HFF-Myc (cell line): ENCODE measurements around the gene CHST12.

ENCODE experiments used
- DNase-seq: peaks from one replicate; pipeline ENCODE4 v3.0.0-alpha.2; 2011; ENCODE audit warnings: low read depth; ENCODE audit errors: extremely low read depth
- H3K4me3 ChIP-seq: replicated peaks from 2 replicates; pipeline ENCODE4 v1.5.1; 2011; ENCODE audit warnings: low read depth, mild to moderate bottlenecking, control low read depth, low read length
- CTCF ChIP-seq: IDR thresholded peaks from 2 replicates; pipeline ENCODE4 v1.5.1; 2012; ENCODE audit warnings: mild to moderate bottlenecking, low read depth, low read length, control low read depth; ENCODE audit errors: missing control alignments

Gene CHST12

GRCh38 chr7:2421943-2422310, 18.5 kb downstream of the CHST12 start:
- H3K4me3 ChIP-seq = no peak overlapping the region
- no peak for TF ChIP-seq CTCF
- DNase-seq = no peak

GRCh38 chr7:2425749-2426148, 22.3 kb downstream of the CHST12 start:
- no peak for TF ChIP-seq CTCF
- no peak for DNase-seq
- H3K4me3 ChIP-seq = no peak overlapping the region

- no peak overlapping the region for H3K4me3 ChIP-seq
- no peak for DNase-seq
- TF ChIP-seq CTCF = peak; percentile 59
Observed at GRCh38 chr7:2431260-2431867, 28.0 kb downstream of the CHST12 start.

GRCh38 chr7:2432910-2433712, 29.7 kb downstream of the CHST12 start:
- DNase-seq = no peak
- no peak for TF ChIP-seq CTCF
- H3K4me3 ChIP-seq = no peak overlapping the region

GRCh38 chr7:2433713-2434550, 30.5 kb downstream of the CHST12 start:
- no peak for DNase-seq
- no peak overlapping the region for H3K4me3 ChIP-seq
- no peak for TF ChIP-seq CTCF

GRCh38 chr7:2435146-2435545, 31.7 kb downstream of the CHST12 start:
- TF ChIP-seq CTCF = no peak

More at GRCh38 chr7:2435146-2435545, 31.7 kb downstream of the CHST12 start:
- H3K4me3 ChIP-seq = no peak overlapping the region
- no peak for DNase-seq
